Fibroblast of the conjunctiva (primary cell): ENCODE measurements around the gene CCDC78.

Experiments used
- DNase-seq: peaks from one replicate; pipeline ENCODE4 v3.0.0-alpha.2; 2010; ENCODE audit warnings: low read depth

Gene CCDC78

DNA sequence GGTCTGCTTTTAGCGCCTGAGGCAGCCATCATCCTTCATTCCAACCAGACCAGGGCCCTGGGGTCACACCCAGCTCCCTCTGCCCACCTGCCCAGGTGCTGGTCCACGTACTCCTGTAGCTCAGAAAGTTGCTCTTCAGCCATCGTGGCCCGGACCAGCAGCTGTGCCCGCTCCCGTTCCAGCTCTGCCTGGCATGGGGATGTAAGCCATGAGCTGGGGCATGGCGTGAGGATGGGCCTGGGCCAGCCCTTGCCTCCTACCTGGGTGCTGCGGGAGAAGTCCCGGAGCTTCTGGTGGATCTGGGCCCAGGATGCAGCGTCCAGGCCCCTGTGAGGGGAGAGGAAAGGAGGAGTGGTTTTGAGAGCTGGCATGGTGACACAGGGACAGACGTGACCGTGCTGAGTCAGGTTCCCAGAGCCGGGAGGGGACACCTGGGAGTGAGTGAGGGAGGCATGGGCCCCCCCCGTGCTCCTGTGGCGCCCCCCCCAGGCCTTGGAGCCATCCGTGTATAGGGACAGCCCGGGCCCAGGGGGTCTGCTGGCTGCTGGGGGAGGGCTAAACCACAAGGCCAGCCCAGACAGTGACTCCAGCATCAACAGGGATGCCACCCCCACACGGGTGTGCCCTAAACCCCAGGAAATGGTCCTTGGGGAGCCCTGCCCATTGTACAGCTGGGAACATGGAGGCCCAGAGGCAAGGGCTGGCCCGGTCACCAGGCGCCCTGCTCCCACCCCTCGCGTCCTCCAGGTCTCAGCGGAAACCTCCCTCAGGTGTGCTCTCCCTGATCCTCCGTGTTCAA lies 3.2 kb downstream of the CCDC78 start:
- DNase-seq, result no peak

DNA sequence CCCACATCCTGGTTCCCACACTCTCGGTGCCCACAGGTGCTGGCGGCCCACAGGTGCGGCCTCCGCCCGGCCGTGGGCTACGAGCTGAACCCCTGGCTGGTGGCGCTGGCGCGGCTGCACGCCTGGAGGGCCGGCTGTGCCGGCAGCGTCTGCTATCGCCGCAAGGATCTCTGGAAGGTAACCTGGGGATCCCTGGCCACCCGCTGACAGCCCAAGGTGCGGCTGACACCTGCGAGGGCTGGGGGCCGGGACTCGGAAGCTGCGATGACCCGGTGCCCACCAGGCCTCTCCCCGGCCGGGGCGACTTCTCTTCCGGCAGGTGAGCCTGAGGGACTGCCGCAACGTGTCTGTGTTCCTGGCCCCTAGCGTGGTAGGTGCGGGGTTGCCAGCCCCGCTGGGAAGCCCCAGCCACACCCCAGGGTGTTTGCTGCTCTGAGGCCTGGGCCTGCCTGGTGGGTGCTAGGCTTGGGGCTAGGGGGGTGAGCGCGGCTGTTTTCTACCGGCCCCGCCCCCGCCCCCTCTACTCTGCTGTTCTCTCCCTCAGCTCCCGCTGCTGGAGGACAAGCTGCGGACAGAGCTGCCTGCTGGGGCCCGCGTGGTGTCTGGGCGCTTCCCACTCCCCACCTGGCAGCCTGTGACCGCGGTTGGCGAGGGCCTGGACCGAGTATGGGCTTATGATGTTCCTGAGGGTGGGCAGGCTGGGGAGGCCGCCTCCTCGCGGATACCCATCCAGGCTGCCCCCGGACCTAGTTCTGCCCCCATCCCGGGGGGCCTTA lies 4.3 kb downstream of the CCDC78 start:
- no peak for DNase-seq

- DNase-seq, result peak; percentile 39
These were observed 5.1 kb downstream of the CCDC78 start, which contains the start of gene ANTKMT for GRCh38 chr16:720990-721764. Gene ANTKMT (plus strand): TSS chr16:721146. CDS start chr16:721275, 129 bp downstream.

- peak; percentile 30 for DNase-seq
These were observed 5.7 kb downstream of the CCDC78 start for GRCh38 chr16:720447-720989.

- no peak for DNase-seq
These were observed 6.3 kb downstream of the CCDC78 start for GRCh38 chr16:719815-720446.

DNA sequence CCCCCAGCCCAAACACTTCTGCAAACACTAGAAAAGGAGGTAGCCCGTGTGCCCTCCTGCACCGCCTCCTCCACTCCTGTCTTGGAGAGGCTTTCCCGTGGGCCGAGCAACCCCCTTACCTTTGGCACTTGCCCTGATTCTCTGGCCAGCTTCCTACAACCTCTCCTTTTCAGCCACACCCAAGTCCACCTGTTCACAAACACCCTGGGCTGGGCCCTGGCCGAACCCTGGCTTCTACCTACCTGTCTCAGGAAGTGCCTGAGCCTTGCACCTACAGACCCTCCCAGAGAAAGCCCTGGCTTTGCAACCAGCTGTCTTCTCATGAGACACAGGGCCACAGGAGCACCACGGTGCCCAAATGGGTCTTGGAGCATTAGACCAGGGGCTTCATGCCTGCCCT lies 7.3 kb downstream of the CCDC78 start:
- no peak for DNase-seq

- DNase-seq, result no peak
These were observed 7.9 kb downstream of the CCDC78 start for GRCh38 chr16:718389-718788.

GRCh38 chr16:717450-718245 lies 8.6 kb downstream of the CCDC78 start:
- no peak for DNase-seq

- DNase-seq, result no peak
These were observed 9.4 kb downstream of the CCDC78 start for GRCh38 chr16:716768-717325.

DNA sequence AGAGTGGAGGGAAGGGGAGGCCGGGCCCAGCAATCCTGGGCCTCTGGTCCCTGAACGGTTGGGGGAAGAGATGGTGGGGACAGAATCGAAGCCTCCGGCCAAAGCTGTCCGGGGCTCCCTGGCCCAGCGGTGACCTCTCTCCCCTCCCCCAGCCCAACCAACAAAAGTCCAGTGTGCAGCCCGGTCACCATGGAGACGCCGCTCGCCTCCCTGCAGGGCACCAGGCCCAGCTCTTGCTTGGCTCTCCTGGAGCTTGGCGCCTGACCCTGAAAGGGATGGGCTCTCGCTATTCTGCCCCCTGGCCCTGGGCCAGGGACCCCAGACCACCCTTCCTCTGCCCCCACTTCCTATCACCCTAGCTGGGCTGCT lies 10.1 kb downstream of the CCDC78 start:
- peak; percentile 48 for DNase-seq

DNA sequence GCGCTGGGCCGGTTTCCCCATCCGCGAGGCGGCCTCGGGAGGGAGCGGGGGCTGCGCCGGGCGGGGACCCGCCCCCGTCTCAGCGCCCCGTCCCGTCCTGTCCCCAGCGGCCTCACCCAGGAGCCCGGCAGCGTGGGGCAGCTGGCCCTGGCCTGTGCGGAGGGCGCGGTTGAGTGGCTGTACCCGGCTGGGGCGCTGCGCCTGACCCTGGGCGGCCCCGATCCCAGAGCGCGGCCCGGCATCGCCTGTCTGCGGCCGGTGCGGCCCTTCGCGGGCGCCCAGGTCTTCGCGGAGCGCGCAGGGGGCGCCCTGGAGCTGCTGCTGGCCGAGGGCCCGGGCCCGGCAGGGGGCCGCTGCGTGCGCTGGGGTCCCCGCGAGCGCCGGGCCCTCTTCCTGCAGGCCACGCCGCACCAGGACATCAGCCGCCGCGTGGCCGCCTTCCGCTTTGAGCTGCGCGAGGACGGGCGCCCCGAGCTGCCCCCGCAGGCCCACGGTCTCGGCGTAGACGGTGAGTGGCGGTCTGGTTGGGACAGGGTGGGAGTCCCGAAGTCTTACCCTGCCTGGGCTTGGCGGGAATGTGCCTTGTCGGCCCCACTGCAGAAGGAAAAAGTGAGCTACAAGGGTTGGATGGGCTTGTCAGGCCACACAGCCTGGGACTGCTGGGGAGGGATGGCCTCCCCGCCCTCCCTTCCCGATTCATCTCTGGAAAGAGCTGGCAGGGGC lies 10.6 kb downstream of the CCDC78 start:
- DNase-seq, result no peak

GRCh38 chr16:714558-715476 lies 11.4 kb downstream of the CCDC78 start, which contains the start of gene METRN:
Gene METRN (plus strand): TSS chr16:715118. CDS start chr16:715290, 172 bp downstream.
- DNase-seq, result peak; percentile 48

DNA sequence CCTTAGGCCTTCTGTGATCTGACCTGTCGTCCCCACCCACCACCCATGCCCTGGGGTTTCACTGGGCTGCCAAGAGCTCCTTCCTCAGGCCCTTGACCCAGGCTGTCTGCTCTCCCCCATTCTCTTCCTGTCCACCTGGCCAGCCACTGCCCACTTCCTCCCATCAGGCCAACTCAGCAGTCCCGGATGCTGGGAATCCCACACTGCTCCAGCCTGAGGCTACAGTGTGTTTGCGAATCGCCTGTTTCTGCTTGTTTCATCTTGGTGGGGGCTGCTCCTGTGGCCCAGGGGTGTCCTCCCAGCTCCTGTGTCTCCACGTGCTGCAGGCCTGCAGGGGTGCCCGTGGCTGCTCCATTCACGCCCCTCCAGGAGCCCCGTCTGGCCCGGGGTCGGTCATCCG lies 12.2 kb downstream of the CCDC78 start:
- DNase-seq, result no peak

GRCh38 chr16:712740-713250 lies 13.4 kb downstream of the CCDC78 start:
- peak; percentile 73 for DNase-seq

GRCh38 chr16:711548-712320 lies 14.5 kb downstream of the CCDC78 start:
- DNase-seq, result peak; percentile 32

- no peak for DNase-seq
These were observed 15.2 kb downstream of the CCDC78 start for GRCh38 chr16:711084-711483.

DNA sequence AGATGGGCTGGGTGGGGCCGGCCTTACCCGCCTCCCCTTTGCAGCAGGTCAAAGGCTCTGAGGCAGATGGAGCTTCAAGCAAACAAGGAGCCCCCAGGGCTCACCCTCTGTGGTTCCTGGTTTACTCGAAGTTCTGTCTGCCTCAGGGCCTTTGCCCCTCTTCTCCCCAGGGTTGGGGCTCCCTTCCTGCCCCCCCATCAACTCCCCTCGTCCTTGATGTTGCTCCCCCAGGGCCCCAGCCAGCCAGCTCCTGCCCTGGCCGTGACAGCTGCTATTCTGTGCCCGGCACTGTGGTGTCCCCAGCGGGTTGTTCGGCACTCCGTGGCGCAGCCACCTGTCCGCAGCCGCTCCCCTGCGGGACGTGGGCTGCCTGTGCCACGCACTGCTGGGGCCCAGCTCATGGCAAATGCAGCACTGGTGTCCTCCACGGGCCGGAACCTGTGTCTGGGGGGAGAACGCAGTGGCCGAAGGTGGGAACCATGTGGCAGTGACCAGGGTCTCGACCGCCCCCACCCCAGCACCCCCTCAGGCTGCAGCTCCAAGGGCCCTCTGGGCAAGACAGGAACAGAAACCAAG lies 15.7 kb downstream of the CCDC78 start:
- DNase-seq, result no peak
